ENCODE measurements around the gene ZNF428. TPM values are rescaled to one million over a fixed set of nuclear protein-coding genes. Genes with fewer than 3 reads are reported as not detected.

ZNF428 gene
- total RNA-seq, 1 donor from 2014 or later: 53.4 TPM

- Mint-ChIP-seq H3K4me3 (ENCODE audit: unreplicated experiment) (peak overlapping the region; percentile 100), H3K27ac (ENCODE audit: unreplicated experiment) (peak overlapping the region; percentile 100), H3K4me1 (ENCODE audit: low read depth, unreplicated experiment) (peaks cover 20% of the 10 kb centered on the region), H3K9me3 (ENCODE audit: unreplicated experiment) (no peaks in the 10 kb centered on the region), H3K36me3 (ENCODE audit: low read depth, unreplicated experiment) (peaks cover 5% of the 10 kb centered on the region), H3K27me3 (ENCODE audit: low read depth, unreplicated experiment) (no peaks in the 10 kb centered on the region)
- peaks cover 28% of the 10 kb centered on the region for H3K4me1 ChIP-seq (ENCODE audit: insufficient read depth, low read length)
- peak overlapping the region; percentile 94 for H2AFZ ChIP-seq (ENCODE audit: low read depth, low read length)
- H3K9ac ChIP-seq (ENCODE audit: low read length): peak overlapping the region; percentile 97
- H3K4me3 ChIP-seq (ENCODE audit: insufficient read depth, low read depth, low read length): peak overlapping the region; percentile 85
- H3K9me3 ChIP-seq (ENCODE audit: insufficient read depth, low read depth, low read length): no peaks in the 10 kb centered on the region
- DNase-seq (ENCODE audit: low read depth) (no peak), FAIRE-seq (no peak)
- peaks cover 19% of the 10 kb centered on the region for H4K20me1 ChIP-seq (ENCODE audit: insufficient read depth, low read length)
- H3K36me3 ChIP-seq (ENCODE audit: insufficient read depth, low read length): peaks cover 3% of the 10 kb centered on the region
- no peak for TF ChIP-seq CTCF (IDR thresholded peaks at IDR 0.05; ENCODE audit: insufficient read depth, low read depth, low read length)
- no peak for TF ChIP-seq EZH2 (IDR thresholded peaks at IDR 0.05; ENCODE audit: insufficient read depth, low read length)
- H3K79me2 ChIP-seq (ENCODE audit: insufficient read depth, low read length): peaks cover 70% of the 10 kb centered on the region
- no peaks in the 10 kb centered on the region for H3K27me3 ChIP-seq (ENCODE audit: insufficient read depth, low read length)
- H3K27ac ChIP-seq (ENCODE audit: low read depth, low read length): peak overlapping the region; percentile 99
- H3K4me2 ChIP-seq (ENCODE audit: low read length): peak overlapping the region; percentile 94
Observed at GRCh38 chr19:43596842-43597461, 22.5 kb downstream of the ZNF428 start.

DNA sequence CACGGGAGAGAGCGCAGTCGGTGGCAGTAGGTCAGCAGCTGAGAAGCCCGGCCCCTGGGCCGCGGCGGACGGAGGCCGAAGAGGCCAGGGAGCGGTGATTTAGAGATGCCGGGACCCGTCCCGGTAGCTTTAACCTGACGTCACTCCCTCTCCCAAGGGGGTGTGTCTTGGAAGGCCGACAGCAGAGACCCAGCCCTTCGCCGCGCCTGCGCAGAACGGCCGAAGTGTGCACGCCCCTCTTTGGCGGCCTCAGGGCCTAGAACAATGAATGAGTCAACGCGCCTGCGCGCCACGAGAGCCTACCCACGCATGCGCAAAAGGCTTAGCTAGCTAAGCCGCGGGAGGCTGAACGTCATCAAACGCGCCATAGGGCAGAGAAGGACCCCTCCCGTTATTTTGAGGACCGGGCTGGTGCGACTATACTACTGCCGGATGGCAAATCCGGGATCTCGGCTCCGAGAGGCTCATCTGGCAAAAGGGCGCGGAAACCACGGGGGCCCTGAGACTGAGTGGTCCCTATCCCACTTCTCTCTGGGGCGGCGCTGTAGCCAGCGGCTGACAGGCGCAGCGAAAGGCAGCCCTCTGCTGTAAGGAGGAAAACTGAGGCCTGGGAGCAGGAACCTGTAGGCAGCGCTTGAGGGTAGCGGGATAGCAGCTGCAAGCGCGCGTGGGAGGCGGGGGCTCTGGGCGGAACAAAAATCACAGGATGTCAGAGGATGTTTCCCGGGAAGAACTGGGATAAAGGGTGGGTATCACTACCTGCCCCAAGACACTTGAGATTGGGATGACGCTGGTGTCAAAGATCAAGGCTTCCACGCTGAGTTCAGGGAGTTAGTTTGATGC is 23.2 kb downstream of the ZNF428 start, which contains the start of the genes IRGQ and ZNF576:
Gene IRGQ, minus strand, starts transcription at position 136 of the 843 bp plus-strand sequence. CDS start 796 bp downstream, outside the sequence.
Gene ZNF576, plus strand, starts transcription at position 597 of the 843 bp plus-strand sequence. CDS start 514 bp downstream, outside the sequence.
- H3K79me2 ChIP-seq (ENCODE audit: insufficient read depth, low read length): peaks cover 73% of the 10 kb centered on the region
- no peaks in the 10 kb centered on the region for H3K27me3 ChIP-seq (ENCODE audit: insufficient read depth, low read length)
- peaks cover 3% of the 10 kb centered on the region for H3K36me3 ChIP-seq (ENCODE audit: insufficient read depth, low read length)

More for the DNA sequence above, 23.2 kb downstream of the ZNF428 start, which contains the start of the genes IRGQ and ZNF576:
- Mint-ChIP-seq H3K27me3 (ENCODE audit: low read depth, unreplicated experiment) (no peaks in the 10 kb centered on the region), H3K27ac (ENCODE audit: unreplicated experiment) (peak within 1 kb of the TSS; percentile 100), H3K36me3 (ENCODE audit: low read depth, unreplicated experiment) (peaks cover 5% of the 10 kb centered on the region), H3K4me1 (ENCODE audit: low read depth, unreplicated experiment) (peaks cover 20% of the 10 kb centered on the region), H3K9me3 (ENCODE audit: unreplicated experiment) (no peaks in the 10 kb centered on the region), H3K4me3 (ENCODE audit: unreplicated experiment) (peak within 1 kb of the TSS; percentile 100)
- Histone ChIP-seq H4K20me1 (ENCODE audit: insufficient read depth, low read length) (peaks cover 21% of the 10 kb centered on the region), H3K4me3 (ENCODE audit: insufficient read depth, low read depth, low read length) (peak within 1 kb of the TSS; percentile 85), H3K9me3 (ENCODE audit: insufficient read depth, low read depth, low read length) (no peaks in the 10 kb centered on the region), H3K4me1 (ENCODE audit: insufficient read depth, low read length) (peaks cover 28% of the 10 kb centered on the region), H2AFZ (ENCODE audit: low read depth, low read length) (peak within 1 kb of the TSS; percentile 94), H3K9ac (ENCODE audit: low read length) (peak within 1 kb of the TSS; percentile 97), H3K27ac (ENCODE audit: low read depth, low read length) (peak within 1 kb of the TSS; percentile 99), H3K4me2 (ENCODE audit: low read length) (peak within 1 kb of the TSS; percentile 94)
- DNase-seq (ENCODE audit: low read depth) (peak; percentile 92), FAIRE-seq (peak; percentile 93)
- TF ChIP-seq CTCF (IDR thresholded peaks at IDR 0.05; ENCODE audit: insufficient read depth, low read depth, low read length): no peak
- TF ChIP-seq EZH2 (IDR thresholded peaks at IDR 0.05; ENCODE audit: insufficient read depth, low read length): no peak

Measured in astrocyte (in vitro differentiated cells and primary cell).